GM21529 (cell line): Measurements from ENCODE around the gene FOXJ3.

Experiments
- ATAC-seq: cut with Tn5 transposase; IDR thresholded peaks from one replicate; pipeline ENCODE4 v1.9.1; 2021; ENCODE audit not compliant: unreplicated experiment

Gene FOXJ3

DNA sequence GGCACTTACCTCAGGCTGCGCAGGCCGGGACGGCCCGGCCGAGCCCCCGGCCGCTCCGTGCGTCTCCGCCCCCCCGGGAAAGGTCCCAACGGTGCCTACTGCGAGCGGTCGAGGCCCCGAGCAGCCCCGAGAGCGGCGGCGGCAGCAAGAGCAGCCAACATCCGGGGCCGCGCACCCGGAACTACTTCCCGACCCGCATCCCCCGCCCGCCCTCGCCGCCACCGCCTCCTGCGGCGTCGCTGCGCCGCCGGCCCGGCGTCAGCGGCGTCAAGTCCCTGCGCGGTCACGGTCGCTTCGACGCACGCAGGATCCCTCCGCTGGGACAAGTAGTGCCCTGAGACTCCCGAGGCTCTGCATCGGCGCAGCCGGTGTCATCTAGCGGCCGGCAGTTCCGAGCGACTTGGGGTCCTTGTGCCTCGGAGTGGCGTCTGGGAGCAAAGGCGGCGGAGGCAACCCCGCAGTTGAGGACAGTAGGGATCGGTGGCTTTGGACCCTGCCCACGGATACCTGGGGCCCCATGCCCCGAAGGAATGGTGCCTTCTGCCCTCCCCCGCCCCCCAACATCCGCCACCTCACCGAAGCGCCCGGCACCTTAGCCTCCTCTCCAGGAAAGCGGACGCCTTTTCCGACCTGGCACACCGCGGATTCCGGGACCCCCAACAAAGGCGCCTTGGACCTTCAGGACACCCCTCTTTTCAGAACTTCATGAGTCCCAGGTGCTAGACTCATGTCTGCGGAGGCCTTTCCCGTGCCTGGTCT, at the start of gene FOXJ3:
TSS of gene FOXJ3 (minus strand) at position 186 of the 759 bp plus-strand sequence. CDS start 24,142 bp downstream, outside the sequence.
- peak; percentile 68 for ATAC-seq

DNA sequence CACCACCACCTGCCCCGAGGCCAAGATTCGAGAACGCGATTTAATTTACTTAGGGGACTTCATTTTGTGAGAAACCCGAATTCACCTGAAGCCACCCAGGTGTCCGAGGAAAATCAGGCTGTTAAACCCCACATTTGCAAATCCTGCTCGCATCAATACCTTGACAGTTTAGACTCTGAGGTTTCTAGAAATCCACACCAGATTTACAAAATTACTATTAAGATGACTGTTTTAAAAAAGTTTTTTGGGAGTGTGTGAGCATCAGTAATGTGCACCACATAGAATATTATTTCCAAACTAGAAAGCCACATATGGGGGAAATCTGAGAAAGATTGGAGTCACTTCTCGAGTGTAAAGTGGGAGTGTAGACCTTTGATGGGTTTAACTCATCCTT, 46.2 kb upstream of the FOXJ3 start:
- ATAC-seq: no peak

DNA sequence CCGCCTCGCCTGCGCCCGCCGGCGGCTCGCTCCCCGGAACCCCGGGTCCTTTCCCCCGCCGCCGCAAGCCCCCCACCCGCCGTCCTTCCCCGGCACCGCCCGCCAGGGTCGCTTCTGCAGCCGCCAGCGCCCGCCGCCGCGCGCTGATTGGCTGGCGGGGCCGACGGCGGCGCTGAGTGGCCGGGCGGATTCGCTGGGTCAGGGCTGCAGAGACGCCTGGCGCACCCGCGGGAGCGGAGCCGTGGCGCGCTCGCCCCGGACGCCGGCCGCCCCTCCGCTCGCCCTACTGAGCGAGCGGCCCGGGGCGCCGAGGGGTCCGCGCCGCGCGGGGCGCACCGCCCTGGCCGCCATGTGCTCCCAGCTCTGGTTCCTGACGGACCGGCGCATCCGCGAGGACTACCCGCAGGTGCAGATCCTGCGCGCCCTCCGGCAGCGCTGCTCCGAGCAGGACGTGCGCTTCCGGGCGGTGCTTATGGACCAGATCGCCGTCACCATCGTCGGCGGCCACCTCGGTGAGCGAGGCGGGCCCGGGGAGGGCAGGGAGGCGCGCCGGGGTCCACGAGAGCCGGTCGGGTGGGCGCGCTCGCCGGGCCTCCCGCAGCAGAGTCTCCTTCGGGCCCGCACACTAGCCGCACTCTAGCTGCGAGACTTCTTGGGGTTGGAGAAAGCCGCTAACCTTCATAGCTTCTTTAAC, 45.7 kb upstream of the FOXJ3 start, which contains the start of gene RIMKLA:
TSS of gene RIMKLA (plus strand) at position 207 of the 694 bp plus-strand sequence. CDS start at position 350, 143 bp downstream.
- ATAC-seq: peak; percentile 89

DNA sequence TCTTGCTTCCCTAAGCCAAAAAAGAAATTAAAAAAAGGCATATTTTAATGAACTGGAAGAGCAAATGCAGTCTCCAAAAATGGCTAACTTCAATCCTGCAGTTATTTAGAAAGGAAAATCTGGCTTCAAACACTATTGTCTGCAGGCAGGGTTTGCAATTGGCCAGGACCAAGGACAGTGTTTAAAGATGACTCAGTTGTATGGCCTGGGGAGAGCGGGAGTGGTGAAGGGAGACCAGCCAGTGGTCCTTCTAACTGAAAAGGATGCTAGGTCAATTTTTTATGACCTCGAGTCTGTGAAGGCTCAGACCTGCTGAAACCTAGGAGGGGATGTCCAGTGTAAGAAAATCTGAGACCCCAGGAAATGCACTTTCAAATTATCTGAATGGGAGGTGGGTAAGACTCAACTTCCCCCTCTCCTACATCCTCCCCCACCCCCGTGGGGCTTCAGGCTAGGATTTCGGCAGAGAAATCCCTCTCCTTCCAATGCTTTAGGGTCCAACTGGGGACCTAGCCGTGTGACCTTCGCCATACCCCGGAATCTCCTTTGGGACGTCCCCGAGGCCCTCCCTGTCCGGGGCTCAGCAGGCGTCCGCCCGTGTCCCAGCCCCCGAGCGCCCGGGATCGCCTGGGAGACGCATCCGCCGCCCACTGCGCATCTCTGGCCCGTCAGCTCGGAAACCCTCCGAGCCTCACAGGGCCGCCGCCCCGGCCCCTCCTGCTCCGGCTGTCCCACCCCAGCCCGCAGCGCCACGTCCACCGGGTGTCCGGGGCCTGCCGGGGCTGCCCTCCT, 45.0 kb upstream of the FOXJ3 start:
- ATAC-seq: peak; percentile 49

DNA sequence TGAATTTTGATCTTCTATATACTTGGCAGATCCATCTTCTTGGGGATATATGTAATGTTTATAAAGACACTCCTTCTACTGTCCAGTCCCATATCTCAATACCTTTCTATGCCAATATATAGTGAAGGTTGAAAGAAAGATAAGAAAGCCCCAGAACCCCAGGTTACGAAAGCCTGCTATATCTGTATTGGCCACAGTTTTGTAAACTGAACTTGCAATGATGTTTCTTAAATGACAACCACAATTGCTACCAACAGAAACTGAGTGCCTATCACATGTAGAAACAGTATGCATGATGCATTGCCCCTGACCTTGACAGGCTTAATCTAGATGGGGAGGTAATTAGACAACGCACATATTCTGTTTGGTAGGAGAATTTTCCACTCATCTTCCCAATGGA, 37.8 kb upstream of the FOXJ3 start:
- no peak for ATAC-seq

DNA sequence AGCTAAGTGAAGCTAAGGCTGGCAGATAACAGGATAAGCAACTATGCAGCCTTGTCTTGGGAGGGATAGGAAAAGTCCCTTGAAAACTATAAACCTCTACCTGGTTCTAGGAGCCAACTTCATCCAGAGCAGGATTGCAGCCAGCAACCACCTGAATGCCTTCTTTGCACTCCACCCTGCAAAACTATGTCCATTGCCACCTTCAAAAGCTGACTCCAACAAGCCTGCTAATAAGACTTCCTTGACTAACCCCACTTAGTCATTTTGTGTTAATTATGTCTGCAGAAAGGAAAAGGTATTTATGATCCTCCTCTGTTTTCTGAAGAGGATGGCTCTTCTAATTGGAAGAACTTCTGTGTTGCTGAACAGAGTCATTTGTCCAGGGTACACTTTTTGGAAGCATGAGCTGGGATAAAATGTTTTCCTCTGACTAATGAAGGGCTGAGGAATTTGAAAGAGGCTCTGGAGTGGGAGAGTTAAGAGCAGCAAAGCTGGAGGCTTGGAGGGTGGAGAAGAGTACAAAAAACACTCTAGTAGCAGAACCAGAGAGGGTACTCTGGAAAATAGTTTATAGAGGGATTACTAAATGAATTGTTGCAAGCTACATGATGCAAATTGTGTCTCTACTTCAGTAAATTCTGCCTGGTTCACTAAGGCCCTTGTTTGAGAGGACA, 36.0 kb upstream of the FOXJ3 start:
- no peak for ATAC-seq

DNA sequence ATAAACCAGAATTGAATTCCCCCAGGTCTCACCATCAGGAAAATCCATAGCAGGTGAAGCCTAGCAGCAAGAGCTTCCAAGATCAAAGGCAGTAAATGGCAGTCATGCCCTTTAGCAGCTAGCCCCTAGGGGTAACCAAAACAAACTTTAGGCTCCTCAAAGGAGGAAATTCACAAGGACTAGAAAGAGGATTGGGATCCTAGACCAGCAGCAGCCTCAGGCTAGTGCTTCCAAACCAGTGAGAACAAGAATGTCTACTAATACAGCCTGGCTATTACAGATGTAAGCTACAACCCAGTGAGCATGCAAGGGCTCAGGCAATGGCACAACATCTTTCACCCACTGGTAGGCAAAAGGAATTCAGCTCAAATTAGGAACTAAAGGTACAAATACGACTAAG, 34.4 kb upstream of the FOXJ3 start:
- no peak for ATAC-seq

DNA sequence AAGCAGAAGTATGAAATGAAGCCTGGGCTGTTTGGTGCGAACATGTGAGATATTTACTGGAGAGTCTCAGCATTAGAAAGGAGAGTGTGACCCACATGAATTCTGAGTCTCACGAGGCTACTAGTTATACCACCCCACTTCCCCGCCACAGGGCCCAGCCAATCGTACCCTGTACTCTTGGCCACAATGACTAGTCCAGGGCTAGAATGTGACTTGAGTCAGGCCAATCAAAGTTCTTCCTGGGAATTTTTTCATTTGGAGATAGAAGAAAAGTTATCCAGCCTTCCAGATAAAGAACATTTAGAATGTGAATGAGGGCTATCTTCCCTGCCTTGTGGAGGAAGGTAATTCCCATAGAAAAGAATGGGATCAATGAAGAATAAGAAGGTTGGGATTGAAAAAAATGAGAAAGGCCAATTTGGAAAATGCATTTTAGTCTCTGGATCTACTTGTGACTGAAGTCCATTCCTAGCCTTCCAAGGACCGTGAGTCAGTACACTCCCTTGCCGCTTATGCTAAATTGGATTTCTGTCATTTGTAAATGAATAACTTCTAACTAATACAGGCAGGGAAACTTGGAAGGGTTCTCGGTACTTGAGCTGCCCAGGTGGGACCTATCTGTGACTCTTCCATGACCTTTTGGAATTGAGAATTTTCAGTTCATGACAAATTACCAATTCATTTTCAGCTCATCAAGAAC, 33.2 kb upstream of the FOXJ3 start:
- ATAC-seq: no peak

DNA sequence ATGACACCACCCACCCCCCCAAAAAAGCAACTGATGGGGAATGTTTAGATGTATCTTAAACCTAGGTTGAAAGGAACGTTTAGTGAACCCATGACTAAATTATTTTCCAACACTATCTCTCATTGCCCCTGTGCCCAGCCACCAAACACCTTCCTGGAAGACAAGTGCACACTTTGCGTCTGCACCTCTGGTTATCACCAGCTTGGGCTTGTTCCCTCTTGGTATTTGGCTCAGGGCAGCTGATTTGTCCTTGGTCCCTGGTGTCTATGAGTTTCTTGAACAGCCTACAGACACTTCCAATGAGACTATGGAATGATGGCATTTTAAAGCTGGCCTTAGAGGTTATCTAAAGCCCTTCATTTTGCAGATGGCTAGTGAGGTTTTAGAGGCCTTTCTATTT, 30.1 kb upstream of the FOXJ3 start:
- ATAC-seq: no peak

DNA sequence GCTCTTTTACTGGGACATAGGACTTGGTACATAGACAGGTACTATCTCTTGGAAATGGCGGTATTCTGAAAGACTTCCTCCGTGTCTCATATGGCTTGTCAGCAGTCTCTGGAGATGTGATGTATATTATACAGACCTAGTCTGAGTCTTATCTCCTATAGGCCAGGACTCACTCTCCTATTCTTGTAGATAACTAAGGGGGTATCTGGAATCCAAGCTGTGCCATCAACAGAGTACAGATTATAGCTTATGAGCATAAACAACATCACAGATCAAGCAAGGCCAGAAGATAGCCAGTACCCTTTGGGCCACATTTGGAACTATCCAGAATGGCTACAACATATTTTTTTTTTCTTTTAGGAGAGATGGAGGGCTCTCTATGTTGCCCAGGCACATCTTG, 29.5 kb upstream of the FOXJ3 start:
- no peak for ATAC-seq

DNA sequence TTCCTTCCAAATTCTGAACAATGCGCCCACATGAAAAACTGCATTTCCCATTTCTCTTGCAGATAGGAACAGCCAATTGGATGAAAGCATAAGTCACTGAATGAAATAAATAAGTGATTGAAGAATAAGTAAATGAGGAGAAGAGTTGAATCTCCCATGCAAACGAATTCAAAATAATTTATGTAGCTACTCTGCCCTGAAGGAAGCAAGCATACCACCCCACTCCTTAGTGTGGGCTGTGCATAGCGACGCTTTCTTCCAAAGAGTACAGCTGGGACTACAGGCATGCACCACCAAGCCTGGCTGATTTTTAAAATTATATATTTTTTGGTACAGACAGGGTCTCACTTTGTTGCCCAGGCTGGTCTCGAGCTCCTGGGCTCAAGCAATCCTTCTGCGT, 29.1 kb upstream of the FOXJ3 start:
- ATAC-seq: no peak

DNA sequence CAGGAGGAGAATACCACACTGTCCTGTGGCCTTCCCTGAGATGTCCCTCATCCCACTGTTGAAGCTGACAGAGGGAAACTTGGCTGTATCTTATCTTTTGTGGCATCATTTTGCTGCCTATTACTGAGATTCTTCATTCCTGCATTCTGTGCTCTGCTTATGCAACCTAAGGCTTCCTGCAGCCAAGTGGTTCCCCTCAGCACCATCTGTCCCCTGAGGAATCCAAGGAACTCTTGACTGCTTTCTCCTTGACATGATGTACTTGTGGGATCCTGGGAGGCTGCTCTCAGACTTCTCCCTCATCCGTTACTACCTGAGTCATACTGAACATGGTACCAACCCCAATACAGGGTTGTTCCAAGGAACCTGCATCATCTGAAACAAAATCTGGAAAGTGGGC, 24.4 kb upstream of the FOXJ3 start:
- no peak for ATAC-seq

DNA sequence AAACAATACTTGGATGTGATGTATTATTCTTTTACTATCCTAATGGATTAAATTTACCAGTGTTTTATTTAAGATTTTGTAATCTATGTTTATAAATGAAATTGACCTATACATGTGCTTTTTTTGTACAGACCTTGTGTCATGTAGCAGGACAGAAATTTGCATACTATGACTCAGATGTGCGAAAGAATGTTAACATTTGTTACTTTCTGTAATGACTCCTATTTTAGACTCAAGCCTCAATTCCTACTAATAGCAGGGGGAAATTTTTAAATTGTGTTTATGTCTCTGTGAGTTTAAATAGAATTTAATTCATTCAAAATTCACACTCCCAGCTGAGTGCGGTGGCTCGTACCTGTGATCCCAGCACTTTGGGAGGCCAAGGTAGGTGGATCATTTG, 23.8 kb upstream of the FOXJ3 start:
- no peak for ATAC-seq

DNA sequence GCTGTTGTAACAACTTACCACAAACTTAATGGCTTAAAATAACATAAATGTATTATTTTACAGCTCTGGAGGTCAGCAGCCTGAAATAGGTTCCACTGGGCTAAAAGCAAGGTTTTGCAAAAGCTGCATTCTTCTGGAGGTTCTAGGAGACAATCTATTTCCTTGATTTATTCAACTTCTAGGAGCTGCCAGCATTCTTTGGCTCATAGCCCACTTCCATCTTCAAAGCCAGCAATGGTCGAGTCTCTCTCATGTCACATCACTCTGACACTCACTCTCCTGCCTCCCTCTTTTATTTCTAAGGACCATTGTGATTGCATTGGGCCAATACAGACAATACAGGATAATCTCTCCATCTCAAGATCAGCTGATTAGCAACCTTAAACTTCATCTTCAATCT, 15.1 kb upstream of the FOXJ3 start:
- no peak for ATAC-seq

DNA sequence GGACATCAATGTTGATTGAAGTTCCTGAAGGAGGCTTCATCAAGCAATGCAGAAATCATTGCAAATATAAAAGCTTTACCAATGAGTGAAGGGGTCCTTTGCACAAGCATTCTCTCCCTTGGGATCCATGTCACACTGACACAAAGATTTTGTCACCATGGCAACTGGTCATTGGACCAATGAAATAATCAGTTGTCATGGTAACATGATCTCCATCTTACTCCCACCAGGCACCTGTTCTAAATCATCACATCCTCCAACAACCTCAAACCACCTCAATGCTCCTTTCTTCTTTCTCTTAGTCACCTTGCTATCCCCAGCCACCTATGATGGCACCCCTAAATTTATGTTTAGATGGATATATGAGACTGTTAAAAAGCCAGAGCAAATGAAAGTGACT, 13.5 kb upstream of the FOXJ3 start:
- no peak for ATAC-seq

DNA sequence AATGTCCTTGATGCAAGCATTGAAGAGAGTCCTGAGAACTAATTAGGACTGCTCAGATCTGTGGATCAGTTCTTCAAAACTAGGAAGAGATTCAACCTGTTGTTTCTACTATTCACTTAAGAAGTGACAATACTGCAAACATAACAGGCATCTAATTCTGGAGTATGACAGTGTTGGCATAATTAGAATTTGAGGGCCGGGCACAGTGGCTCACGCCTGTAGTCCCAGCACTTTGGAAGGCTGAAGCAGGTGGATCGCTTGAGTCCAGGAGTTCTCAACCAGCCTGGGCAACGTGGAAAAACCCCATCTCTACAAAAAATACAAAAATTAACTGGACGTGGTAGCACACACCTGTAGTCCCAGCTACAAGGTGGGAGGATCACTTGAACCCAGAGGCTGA, 8.0 kb upstream of the FOXJ3 start:
- no peak for ATAC-seq

DNA sequence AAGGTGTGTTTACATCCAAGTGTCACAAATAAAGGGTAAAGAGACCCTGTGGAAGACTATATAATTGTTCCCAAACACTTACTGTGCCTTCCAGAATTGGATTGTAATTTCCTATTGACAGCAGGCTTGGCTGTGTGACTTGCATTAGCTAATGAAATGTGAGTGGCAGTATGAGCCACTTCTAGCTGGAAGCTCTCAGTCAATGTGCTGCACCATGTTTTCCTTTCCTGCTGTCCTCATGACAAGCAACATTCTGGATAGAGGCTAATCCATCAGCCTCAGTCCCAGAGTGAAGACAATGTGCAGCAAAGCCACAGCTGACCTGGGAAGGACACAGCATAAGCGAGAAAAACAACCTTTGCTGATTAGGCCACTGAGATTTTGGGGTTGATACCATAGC, 5.9 kb upstream of the FOXJ3 start:
- no peak for ATAC-seq

DNA sequence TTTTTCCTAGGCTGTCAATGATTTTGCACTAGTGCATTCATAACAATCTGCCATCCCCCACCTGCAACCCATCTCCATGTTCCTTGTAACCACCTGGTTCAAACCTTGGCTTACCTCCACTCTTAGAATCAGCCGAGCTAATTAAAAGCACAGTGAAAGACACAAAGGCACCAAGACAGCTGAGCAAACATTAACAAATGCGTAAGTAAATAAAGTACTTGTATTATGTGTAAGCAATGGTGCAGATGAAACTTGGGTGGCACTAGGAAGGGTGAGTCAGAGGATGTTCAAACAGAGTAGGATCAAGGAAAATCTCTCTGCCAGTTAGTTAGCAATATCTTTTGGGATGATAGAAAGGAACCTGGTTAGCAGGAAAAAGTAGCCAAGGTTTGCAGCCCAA, 5.1 kb upstream of the FOXJ3 start:
- ATAC-seq: no peak

DNA sequence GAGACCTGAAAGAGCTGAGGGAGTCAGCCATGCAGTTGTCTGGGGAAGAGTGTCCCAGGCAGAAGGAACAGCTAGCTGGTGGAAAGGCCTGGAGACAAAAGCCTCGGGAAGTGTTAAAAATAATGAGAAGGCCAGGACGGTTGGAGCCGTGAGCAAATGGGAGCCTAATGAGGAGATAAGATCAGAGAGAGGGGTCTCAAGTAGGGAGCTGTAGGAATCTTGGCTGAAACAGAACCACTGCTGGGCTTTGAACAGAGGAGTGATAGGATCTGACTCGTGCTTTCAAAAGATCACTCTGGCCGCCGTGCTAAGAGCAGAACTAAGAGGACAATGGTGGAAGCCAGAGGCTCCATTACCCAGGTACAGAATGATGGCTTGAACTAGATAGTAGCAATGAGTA, 1.9 kb upstream of the FOXJ3 start:
- ATAC-seq: no peak

DNA sequence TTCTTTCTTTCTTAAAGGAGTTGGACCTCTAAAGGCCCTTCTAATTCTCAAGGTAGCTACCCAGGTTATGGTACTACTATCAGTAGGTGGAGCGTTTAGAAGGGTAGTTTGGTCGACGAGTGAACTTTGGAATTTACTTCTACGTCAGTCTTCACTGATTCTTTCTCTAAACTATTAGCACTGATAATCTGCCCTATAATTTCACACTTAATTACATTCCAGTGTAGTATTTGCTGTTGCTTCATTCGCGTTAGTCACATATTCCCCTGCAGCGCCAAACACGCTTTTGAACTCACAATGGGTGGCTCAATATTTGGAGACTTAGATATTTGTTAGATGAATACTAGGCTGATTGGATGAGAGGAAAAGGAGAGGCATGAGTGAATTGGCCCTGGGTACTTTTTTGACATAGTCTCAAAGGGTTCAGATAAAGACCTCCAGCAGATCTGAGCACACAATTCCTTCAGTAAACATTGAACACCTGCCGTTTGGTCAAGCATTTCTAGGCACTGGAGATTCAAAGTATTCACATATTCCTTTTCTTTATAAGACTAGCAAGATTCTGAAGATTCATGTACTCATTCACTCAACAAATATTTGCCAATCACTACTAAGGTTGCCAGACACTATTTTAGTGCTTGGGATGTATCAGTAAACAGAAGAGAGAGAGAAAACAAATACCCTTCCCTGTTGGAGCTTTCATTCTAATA, 929 bp upstream of the FOXJ3 start:
- no peak for ATAC-seq
